HG03095 (cell line): ENCODE measurements around the gene MANF.

Experiments
- ATAC-seq: cut with Tn5 transposase; IDR thresholded peaks from one replicate; pipeline ENCODE4 v1.9.1; 2021; ENCODE audit warnings: moderate library complexity; ENCODE audit not compliant: unreplicated experiment

The MANF gene

GRCh38 chr3:51389423-51390183, 4.5 kb downstream of the MANF start:
- no peak for ATAC-seq

- ATAC-seq: peak; percentile 3
Observed at GRCh38 chr3:51390246-51391074, 5.4 kb downstream of the MANF start.

GRCh38 chr3:51391075-51391565, 6.0 kb downstream of the MANF start, which contains the start of gene RBM15B:
RBM15B (plus strand) TSS chr3:51391285; CDS start chr3:51391400, 115 bp downstream.
- peak; percentile 83 for ATAC-seq

DNA sequence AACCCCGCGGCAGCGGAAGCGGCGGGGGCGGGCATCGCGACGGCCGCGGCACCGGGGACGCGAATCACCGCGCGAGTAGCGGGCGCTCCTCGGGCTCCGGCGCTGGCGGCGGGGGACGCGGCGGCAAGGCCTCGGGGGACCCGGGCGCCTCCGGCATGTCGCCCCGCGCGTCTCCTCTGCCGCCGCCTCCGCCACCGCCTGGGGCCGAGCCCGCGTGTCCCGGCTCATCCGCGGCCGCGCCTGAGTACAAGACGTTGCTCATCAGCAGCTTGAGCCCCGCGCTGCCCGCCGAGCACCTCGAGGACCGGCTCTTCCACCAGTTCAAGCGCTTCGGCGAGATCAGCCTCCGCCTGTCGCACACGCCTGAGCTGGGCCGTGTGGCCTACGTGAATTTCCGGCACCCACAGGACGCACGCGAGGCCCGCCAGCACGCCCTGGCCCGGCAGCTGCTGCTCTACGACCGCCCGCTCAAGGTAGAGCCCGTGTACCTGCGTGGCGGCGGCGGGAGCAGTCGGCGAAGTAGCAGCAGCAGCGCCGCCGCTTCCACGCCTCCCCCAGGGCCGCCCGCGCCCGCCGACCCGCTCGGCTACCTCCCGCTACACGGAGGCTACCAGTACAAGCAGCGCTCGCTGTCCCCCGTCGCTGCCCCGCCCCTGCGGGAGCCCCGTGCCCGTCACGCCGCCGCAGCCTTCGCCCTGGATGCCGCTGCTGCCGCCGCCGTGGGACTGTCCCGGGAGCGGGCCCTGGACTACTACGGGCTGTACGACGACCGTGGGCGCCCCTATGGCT, 6.7 kb downstream of the MANF start:
- peak; percentile 13 for ATAC-seq

GRCh38 chr3:51392355-51393133, 7.5 kb downstream of the MANF start:
- ATAC-seq: no peak

DNA sequence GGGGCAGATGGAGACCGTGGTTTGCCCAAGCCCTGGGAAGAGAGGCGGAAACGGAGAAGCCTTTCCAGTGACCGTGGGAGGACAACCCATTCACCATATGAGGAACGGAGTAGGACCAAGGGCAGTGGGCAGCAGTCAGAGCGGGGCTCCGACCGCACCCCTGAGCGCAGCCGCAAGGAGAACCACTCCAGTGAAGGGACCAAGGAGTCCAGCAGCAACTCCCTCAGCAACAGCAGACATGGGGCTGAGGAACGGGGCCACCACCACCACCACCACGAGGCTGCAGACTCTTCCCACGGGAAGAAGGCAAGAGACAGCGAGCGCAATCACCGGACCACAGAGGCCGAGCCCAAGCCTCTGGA, 8.0 kb downstream of the MANF start:
- no peak for ATAC-seq

- ATAC-seq: no peak
Observed at GRCh38 chr3:51393564-51393963, 8.5 kb downstream of the MANF start.

DNA sequence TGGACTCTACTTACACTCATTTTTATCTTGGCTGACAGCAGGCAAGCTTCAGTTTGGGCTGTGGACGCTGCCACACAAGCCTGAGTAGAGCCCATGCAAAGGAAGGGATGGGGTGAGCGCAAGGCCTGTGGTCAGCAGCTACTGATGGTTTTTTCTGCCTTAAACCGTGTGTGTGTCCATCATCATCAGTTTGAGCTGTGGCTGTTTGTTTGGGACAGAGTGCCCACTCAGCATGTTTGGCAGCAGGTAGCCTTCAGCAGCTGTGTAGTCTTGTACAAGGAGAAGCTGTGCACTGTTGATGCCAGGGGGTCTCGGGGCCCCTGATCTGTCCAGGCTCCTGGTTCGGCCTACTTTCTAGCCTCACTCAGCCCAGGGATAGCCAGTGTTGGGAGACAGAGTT, 9.4 kb downstream of the MANF start:
- no peak for ATAC-seq

DNA sequence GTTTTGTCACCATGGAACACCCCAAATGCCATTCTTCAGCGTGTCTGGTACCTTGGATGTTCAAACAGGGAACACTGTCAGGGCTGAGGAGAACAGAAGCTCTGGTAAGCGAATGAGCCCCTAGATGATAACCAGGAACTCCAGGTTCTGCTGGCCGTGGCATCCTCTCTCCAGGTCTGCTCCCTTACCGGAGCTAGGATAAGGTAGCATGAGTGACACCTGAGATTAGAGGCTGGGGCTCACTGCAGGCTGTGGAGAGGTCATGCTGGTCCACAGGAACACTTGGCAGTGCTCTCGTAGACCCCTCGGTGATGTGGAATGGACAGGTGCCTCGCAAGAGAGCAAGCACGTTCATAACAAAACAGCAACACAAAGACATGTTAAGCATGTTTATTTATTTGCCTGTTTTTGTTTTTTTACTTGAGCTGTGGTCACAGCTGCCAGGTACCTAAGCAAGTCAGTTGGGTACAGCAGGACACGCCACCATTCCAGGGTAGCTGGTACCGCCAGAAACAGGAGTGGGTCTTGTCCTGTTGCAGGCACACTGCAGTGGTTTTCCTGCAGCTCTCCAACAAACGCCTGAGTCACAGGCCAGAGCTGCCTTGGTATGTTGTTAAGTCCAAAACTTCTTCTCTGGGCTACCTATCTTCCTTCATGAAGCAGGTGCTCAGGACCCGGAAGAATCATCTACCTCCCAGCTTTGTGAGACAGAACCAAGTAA, 10.6 kb downstream of the MANF start:
- ATAC-seq: no peak

DNA sequence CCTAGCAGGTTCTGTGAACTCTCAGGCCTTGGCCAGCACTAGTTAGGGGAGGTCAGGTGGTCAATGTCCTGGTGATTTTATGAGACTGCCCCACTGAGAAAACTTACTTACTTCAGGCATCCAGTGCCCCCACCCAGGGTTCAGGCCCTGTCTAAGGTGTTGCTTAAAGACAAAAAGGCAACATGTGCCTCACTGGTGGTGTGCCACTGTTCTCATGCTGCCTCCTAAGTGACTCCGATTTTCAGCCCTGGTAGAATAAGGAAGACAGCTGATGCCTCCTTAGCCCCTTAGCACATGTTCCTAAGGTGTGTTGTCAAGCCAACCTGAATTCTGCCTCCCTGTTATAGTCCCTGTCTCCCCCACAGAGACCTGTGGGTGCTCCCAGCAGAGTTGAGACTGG, 11.3 kb downstream of the MANF start:
- no peak for ATAC-seq

DNA sequence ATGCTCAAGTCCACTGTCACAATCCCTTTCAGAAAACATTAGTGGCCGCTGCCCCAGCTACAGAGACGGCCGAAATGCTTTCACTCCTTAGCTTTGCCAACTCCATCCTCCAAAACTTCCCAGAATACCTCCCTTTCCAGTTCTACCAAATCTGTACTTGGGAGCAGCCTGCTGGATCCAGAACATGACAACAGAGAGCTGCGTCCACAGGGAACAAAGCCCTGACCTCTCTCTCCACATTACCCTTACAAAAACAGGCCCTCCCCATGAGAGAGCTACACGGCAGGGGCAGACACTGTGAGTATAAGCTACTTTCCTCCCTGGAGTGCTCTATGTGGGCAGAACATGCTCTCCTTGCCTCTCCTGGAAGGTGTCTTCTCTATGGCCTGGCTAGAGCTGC, 12.3 kb downstream of the MANF start:
- ATAC-seq: no peak

GRCh38 chr3:51398595-51399310, 13.7 kb downstream of the MANF start:
- ATAC-seq: no peak

GRCh38 chr3:51400166-51400565, 15.1 kb downstream of the MANF start:
- ATAC-seq: no peak

DNA sequence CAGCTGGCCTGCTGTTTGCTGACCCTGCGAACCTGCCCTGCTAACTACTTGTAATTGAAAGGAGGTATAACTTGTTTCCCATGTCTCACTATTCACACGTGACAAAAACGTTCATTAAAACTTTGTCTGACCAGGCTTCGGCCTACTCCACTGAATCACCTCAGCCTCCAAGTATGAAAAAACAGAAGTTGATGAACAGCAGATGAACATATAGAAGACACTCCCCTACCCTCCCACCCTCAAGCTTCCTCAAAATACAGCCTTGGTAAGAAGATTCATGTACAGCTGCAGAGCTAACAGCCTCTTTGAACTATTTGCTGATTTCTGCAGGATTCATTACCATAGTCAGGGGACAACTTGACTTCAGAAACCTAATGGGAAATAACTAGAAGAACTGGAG, 16.6 kb downstream of the MANF start:
- no peak for ATAC-seq

- ATAC-seq: no peak
Observed at GRCh38 chr3:51403675-51404074, 18.6 kb downstream of the MANF start.

DNA sequence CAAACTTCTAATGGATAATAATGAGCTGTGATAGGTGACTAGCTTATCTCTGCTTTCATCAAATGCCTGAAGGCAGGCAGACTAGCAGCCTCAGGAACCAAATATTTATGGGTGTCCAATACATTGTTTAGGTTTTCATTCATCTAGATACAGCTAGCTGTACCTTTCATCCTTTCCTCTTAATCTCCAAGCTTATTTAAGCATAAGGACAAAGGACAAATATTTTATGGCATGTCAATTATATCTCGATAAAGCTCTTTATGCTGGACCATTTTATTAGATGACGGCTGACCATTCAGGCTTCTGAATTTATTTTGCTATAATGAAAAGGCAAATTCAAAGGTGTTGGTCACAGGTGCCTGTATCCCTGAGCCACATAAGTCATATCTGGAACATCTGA, 22.9 kb downstream of the MANF start:
- ATAC-seq: no peak

DNA sequence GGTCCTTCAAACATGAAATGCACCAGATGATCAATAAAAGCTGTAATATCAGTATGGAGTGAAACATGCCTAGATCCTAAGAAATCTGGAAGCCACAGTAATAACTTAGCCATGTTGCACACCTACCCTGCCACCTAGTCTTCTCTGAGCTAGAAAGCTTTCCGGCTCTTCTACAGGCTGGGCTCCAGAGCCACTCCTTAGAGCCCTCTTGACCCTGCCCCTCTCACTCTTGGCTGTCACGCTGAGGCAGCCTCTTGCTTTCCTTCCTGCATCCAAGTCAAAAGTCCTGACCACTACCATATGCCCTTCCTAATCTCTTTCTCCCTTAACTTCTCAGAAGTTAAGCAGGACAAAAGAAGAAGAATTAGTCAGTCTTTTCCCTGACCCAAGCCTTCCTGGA, 23.7 kb downstream of the MANF start:
- no peak for ATAC-seq

DNA sequence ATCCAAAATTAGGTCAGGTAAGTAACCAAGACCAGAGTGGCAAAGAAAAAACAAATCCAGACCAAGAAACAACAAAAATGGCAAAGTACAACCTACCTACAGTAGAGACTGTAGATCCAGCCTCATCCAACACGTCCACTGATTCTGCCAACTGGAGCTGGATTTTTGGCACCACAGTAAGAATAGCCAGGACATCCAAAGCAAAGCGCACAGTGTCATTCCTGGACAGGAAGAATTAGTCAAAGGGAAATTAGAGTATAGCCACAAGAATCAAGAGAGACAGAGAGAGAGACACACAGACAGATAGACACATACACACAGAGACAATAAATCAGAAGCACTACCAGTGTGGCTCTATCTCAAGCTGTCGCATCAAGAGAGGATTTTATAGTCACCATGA, 37.1 kb downstream of the MANF start:
- ATAC-seq: no peak

- no peak for ATAC-seq
Observed at GRCh38 chr3:51426921-51427320, 41.8 kb downstream of the MANF start.
